ENCODE measurements around the gene G6PC2.

The G6PC2 gene

DNA sequence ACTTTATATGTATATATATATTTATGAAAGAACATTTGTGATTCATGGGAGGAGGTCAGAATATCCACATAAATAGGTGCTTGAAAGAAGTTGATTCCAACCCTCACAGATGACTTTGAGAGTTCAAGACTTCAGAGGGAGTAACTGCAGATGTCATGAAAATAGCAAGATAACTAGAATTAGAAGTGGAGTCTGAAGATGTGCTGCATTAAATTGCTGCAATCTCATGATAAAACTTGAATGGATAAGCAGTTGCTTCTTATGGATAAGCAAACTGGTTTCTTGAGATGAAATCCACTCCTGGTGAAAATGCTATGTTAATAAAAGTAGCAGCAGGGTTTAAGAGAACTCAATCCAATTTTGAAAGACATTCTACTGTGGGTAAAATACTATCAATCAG is 40.2 kb downstream of the G6PC2 start:
- no peak for DNase-seq (ENCODE audit: insufficient read length, low spot score)
- no peak for FAIRE-seq

GRCh38 chr2:168944065-168944464 is 43.0 kb downstream of the G6PC2 start:
- FAIRE-seq (no peak), DNase-seq (ENCODE audit: insufficient read length, low spot score) (no peak)

GRCh38 chr2:168945508-168945907 is 44.4 kb downstream of the G6PC2 start:
- DNase-seq (ENCODE audit: insufficient read length, low spot score) = no peak
- FAIRE-seq = no peak

DNA sequence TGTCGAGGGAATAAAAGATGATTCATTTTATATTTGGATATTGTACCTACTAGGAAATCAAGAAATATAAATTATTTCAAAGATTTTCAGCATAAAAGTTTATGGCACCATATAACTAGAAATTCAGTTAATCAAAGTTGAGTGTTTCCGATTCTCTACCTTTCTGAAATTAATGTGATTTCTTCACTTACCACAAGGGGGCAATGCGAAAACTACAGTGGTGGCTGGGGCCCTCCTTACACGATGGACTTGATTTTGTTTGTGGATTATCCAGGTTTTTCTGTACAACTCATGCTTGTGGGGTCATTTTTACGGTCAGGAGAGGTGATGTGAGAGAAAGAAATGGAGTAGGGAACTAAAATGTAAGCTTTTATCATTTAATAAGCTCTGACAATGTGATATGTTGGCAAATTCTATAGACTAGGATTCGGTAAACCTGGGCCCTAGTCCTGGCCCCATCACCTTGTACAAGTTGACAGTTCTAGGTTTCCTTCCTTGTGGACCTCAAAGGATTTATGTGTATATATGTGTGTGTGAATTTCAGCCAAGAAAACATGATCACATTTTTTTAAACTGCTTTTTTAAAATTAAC is 47.6 kb downstream of the G6PC2 start:
- DNase-seq (ENCODE audit: insufficient read length, low spot score) (peak; percentile 2), FAIRE-seq (peak; percentile 86)

- peak; percentile 23 for FAIRE-seq
- no peak for DNase-seq (ENCODE audit: insufficient read length, low spot score)
Observed at GRCh38 chr2:168949324-168949723, 48.2 kb downstream of the G6PC2 start.

- FAIRE-seq (peak; percentile 4), DNase-seq (ENCODE audit: insufficient read length, low spot score) (no peak)
Observed at GRCh38 chr2:168951871-168952270, 50.8 kb downstream of the G6PC2 start.

DNA sequence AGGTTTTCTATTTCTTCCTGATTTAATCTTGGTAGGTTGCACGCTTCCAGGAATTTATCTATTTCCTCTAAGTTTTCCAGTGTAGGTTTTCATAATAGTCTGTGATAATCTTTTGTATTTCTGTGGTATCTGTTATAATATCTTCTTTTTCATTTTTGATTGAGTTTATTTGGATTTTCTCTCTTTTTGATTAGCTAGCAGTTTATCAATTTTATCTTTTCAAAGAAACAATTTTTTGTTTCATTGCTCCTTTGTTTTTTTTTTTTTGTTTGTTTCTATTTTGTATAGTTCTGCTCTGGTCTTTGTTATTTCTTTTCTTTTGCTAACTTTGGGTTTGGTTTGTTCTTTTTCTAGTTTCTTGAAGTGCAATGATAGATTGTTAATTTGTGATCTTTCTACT is 51.3 kb downstream of the G6PC2 start:
- DNase-seq (ENCODE audit: insufficient read length, low spot score) (no peak), FAIRE-seq (no peak)

- no peak for FAIRE-seq
Observed at GRCh38 chr2:168954256-168954655, 53.2 kb downstream of the G6PC2 start.

GRCh38 chr2:168955321-168955720 is 54.2 kb downstream of the G6PC2 start:
- DNase-seq (ENCODE audit: insufficient read length, low spot score) (no peak), FAIRE-seq (no peak)

More at GRCh38 chr2:168954256-168954655, 53.2 kb downstream of the G6PC2 start:
- no peak for DNase-seq (ENCODE audit: insufficient read length, low spot score)

DNA sequence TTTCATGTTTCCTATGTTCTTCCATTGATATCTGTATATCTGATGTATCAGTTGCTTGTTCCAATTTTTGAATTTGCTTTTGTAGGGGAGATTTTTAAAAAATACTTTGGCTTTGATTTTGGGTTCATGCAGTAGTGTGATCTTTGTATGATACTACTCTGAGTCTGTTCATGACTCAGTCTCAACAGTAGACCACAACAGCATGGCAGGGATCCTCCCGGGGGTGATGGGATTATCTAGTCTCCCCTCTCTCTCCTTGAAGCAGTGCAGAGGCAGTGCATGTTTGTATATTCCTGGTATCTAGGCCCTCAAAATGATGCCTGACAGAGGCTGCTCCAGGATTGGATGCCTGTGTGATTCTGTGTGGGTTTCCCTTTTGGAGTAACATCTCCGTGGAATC is 55.3 kb downstream of the G6PC2 start:
- no peak for DNase-seq (ENCODE audit: insufficient read length, low spot score)
- no peak for FAIRE-seq
